Activated naive CD8-positive, alpha-beta T cell treated with anti-CD3 and anti-CD28 coated beads, Interleukin-2, amount 50 U/mL, for 24 hours (primary cell): ENCODE measurements around the gene RRP1B.

ENCODE experiments used
- ATAC-seq: fragments of 150-1000 bp; cut with Tn5 transposase; one replicate; pipeline ENCODE4 v1.10.0; 2021
- DNase-seq: peaks from one replicate; pipeline ENCODE4 v3.0.0; 2021
- H3K27ac Mint-ChIP-seq: one replicate; pipeline ENCODE4 v1.8.0; 2021; ENCODE audit warnings: mild to moderate bottlenecking, mixed read lengths
- H3K27me3 Mint-ChIP-seq: one replicate; pipeline ENCODE4 v1.8.0; 2021; ENCODE audit warnings: mixed read lengths
- H3K36me3 Mint-ChIP-seq: one replicate; pipeline ENCODE4 v1.8.0; 2021; ENCODE audit warnings: low read depth, mixed read lengths
- H3K4me1 Mint-ChIP-seq: one replicate; pipeline ENCODE4 v1.8.0; 2021; ENCODE audit warnings: mixed read lengths
- H3K4me3 Mint-ChIP-seq: one replicate; pipeline ENCODE4 v1.8.0; 2021; ENCODE audit warnings: mild to moderate bottlenecking, moderate library complexity, mixed read lengths
- H3K9me3 Mint-ChIP-seq: one replicate; pipeline ENCODE4 v1.8.0; 2021; ENCODE audit warnings: mixed read lengths

RRP1B gene

GRCh38 chr21:43652616-43653015 lies 6.7 kb upstream of the RRP1B start:
- Mint-ChIP-seq H3K27me3 (no peaks in the 10 kb centered on the region), H3K27ac (no peak overlapping the region), H3K9me3 (no peaks in the 10 kb centered on the region), H3K4me3 (no peak overlapping the region), H3K4me1 (no peaks in the 10 kb centered on the region), H3K36me3 (no peaks in the 10 kb centered on the region)
- ATAC-seq (no peak), DNase-seq (no peak)

GRCh38 chr21:43653626-43654025 lies 5.7 kb upstream of the RRP1B start:
- no peaks in the 10 kb centered on the region for H3K4me1 Mint-ChIP-seq
- H3K27ac Mint-ChIP-seq, result no peak overlapping the region
- H3K9me3 Mint-ChIP-seq, result no peaks in the 10 kb centered on the region

DNA sequence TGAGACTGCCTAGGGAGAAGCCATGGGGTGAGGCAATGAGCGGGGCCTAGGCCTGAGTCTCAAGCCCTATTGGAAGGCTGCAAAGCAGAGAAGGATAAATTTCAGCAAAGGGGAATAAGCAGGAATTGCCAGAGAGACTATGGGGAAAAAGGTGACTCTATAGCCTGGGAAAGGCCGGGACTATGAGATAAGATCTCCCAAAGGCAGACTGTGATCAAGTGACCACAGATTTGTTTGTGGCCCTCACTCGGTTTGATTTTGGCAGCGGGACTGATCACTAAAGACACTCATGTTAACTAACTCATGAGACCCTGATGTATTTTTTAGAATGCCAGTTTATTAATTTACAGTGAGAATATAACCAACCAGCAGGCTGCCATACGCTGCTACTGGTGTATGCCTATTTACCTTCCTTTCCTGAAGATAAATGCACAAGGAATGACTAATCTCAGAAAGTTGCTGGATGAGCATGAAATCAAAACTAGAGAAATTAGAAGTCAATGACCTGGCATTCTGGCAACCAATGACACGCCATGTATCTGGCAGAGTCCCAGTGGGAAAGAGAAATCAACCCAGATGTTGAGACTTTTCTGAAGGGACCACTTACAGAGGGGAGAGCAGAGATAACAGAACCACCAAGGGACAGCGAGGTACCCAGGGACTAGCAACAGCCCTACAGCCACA lies 4.4 kb upstream of the RRP1B start:
- peaks cover 8% of the 10 kb centered on the region for H3K4me1 Mint-ChIP-seq
- DNase-seq, result no peak
- H3K9me3 Mint-ChIP-seq, result no peaks in the 10 kb centered on the region
- no peak overlapping the region for H3K4me3 Mint-ChIP-seq
- ATAC-seq, result no peak
- no peaks in the 10 kb centered on the region for H3K27me3 Mint-ChIP-seq
- no peak overlapping the region for H3K27ac Mint-ChIP-seq
- peaks cover 1% of the 10 kb centered on the region for H3K36me3 Mint-ChIP-seq

More at GRCh38 chr21:43653626-43654025, 5.7 kb upstream of the RRP1B start:
- no peak overlapping the region for H3K4me3 Mint-ChIP-seq
- no peaks in the 10 kb centered on the region for H3K27me3 Mint-ChIP-seq
- ATAC-seq, result no peak
- no peak for DNase-seq
- no peaks in the 10 kb centered on the region for H3K36me3 Mint-ChIP-seq

DNA sequence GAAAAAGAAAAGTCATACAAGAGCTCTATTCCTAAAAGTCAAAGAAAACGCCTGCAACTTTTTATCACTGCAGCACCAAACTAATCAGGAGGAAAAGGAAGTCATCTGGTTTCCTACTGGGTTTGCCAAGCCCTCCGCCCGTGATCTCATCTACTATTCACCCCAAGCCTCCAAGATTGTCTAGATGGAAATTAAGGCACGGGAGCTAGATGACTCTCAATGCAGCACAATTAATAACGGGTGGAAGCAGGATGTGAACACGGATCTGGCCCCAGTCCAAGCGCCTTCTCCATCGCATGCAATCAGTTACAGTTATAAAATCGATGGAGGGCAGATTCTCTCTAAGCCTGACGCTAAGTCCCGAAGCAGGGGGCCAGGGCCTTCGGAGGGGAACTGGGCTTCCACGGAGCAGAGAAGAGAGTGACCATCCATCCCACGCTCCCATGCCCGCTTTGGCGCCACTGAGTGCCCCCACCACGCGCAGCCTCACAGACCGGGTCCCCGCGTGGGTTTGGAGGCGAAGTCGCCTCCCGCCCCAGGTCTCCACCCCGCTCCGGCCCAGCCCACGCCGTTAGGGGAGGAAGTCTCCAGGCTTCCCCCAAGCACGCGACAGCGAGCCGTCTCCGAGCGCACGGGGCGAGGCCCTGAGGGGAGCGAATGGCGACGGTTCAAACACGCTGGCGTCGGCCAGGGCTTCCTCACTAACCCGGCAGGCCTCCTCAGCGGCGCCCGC lies 1.8 kb upstream of the RRP1B start:
- Mint-ChIP-seq H3K27ac (no peak overlapping the region), H3K4me1 (peaks cover 30% of the 10 kb centered on the region), H3K9me3 (no peaks in the 10 kb centered on the region), H3K27me3 (no peaks in the 10 kb centered on the region), H3K36me3 (peaks cover 24% of the 10 kb centered on the region), H3K4me3 (no peak overlapping the region)
- ATAC-seq, result no peak
- DNase-seq, result no peak

GRCh38 chr21:43658088-43658741 lies 1.1 kb upstream of the RRP1B start:
- peaks cover 31% of the 10 kb centered on the region for H3K36me3 Mint-ChIP-seq
- peak overlapping the region; percentile 20 for H3K4me3 Mint-ChIP-seq
- H3K4me1 Mint-ChIP-seq, result peaks cover 37% of the 10 kb centered on the region
- no peaks in the 10 kb centered on the region for H3K27me3 Mint-ChIP-seq
- no peak overlapping the region for H3K27ac Mint-ChIP-seq
- DNase-seq (no peak), ATAC-seq (no peak)
- H3K9me3 Mint-ChIP-seq, result no peaks in the 10 kb centered on the region

- ATAC-seq (no peak), DNase-seq (no peak)
- H3K4me1 Mint-ChIP-seq, result peaks cover 40% of the 10 kb centered on the region
- peak overlapping the region; percentile 93 for H3K4me3 Mint-ChIP-seq
- no peaks in the 10 kb centered on the region for H3K9me3 Mint-ChIP-seq
- H3K36me3 Mint-ChIP-seq, result peaks cover 35% of the 10 kb centered on the region
- peak overlapping the region; percentile 91 for H3K27ac Mint-ChIP-seq
- no peaks in the 10 kb centered on the region for H3K27me3 Mint-ChIP-seq
Measured at GRCh38 chr21:43658769-43659135, 608 bp upstream of the RRP1B start.

DNA sequence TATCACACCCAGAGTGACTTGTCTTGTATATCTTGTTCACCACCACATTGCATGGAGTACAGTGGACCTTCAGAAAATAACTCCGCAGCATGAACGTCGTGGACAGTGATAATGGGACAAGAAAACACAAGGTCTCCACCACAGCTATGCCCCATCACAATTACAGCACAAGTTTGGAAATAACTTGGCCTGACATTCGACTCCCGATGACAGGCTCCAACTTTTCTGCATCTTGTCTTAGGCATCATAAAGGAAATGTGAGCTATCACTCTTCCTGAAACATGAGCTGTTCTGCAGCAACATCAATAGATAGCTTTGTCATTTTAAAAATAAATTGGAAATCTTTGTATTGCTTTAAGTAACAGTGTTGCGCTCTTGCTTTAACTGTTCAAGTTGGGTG lies 2.9 kb downstream of the RRP1B start:
- DNase-seq (no peak), ATAC-seq (no peak)
- H3K27ac Mint-ChIP-seq, result peak overlapping the region; percentile 32
- H3K4me3 Mint-ChIP-seq, result peak overlapping the region; percentile 93
- peaks cover 65% of the 10 kb centered on the region for H3K36me3 Mint-ChIP-seq
- peaks cover 66% of the 10 kb centered on the region for H3K4me1 Mint-ChIP-seq
- no peaks in the 10 kb centered on the region for H3K9me3 Mint-ChIP-seq
- H3K27me3 Mint-ChIP-seq, result no peaks in the 10 kb centered on the region

DNA sequence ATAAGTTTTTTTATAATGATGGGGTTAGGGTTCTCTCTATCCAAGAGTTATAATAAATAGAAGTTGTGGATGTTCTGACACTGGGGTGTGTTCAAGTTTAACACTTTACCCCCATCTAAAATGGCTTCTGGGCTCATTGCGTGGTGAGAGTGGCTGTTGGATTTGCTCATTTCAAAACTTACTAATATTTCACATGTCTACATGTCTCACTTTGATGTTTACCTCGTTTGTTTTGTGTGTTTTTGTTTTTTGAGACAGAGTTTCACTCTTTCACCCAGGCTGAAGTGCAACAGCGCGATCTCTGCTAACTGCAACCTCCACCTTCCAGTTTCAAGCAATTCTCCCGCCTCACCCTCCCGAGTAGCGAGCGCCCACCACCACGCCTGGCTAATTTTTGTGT lies 3.7 kb downstream of the RRP1B start:
- H3K27ac Mint-ChIP-seq, result no peak overlapping the region
- no peaks in the 10 kb centered on the region for H3K9me3 Mint-ChIP-seq
- no peak for DNase-seq
- peaks cover 71% of the 10 kb centered on the region for H3K4me1 Mint-ChIP-seq
- no peak for ATAC-seq
- peaks cover 68% of the 10 kb centered on the region for H3K36me3 Mint-ChIP-seq
- H3K4me3 Mint-ChIP-seq, result no peak overlapping the region
- no peaks in the 10 kb centered on the region for H3K27me3 Mint-ChIP-seq

DNA sequence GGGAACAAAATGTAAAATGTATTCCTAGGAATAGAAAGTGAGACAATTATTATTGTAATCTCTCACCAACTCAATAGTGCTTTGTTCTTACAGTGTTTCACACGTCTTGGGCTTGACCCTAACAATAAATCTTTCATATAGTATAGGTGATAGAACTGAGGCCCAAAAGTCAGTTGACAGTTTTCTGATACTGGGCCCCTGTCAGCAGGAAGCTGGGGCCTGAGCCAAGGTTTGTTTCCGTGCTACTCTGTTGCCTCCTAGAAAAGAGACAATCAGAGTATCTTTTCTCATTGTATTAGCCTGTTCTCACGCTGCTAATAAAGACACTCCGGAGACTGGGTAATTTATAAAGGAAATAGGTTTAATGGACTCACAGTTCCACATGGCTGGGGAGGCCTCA lies 5.0 kb downstream of the RRP1B start:
- Mint-ChIP-seq H3K36me3 (peaks cover 70% of the 10 kb centered on the region), H3K9me3 (no peaks in the 10 kb centered on the region), H3K27me3 (no peaks in the 10 kb centered on the region), H3K4me1 (peaks cover 66% of the 10 kb centered on the region), H3K27ac (no peak overlapping the region), H3K4me3 (no peak overlapping the region)
- no peak for DNase-seq
- ATAC-seq, result no peak

DNA sequence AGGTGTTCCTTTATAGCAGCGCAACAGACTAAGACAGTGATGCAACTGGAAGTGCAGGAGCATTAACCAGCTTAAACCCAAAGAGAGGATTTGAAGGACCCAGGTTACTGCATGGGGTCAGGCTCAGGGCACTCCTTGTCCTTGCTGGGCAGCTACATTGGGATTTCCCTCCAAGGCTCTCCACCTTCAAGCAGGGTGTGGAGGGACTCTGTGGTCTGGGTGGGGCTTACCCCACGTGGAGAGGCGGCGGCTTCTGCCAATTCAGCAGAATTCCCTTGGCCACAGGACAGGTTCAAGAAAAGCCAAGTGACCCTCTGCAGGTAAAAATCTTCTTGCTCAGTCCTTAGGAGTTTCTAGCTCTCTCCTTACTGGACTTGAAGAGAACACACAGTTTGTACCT lies 6.5 kb downstream of the RRP1B start:
- Mint-ChIP-seq H3K9me3 (no peaks in the 10 kb centered on the region), H3K4me1 (peaks cover 61% of the 10 kb centered on the region), H3K27me3 (no peaks in the 10 kb centered on the region), H3K27ac (peak overlapping the region; percentile 37), H3K4me3 (no peak overlapping the region), H3K36me3 (peaks cover 72% of the 10 kb centered on the region)
- DNase-seq, result no peak
- no peak for ATAC-seq

DNA sequence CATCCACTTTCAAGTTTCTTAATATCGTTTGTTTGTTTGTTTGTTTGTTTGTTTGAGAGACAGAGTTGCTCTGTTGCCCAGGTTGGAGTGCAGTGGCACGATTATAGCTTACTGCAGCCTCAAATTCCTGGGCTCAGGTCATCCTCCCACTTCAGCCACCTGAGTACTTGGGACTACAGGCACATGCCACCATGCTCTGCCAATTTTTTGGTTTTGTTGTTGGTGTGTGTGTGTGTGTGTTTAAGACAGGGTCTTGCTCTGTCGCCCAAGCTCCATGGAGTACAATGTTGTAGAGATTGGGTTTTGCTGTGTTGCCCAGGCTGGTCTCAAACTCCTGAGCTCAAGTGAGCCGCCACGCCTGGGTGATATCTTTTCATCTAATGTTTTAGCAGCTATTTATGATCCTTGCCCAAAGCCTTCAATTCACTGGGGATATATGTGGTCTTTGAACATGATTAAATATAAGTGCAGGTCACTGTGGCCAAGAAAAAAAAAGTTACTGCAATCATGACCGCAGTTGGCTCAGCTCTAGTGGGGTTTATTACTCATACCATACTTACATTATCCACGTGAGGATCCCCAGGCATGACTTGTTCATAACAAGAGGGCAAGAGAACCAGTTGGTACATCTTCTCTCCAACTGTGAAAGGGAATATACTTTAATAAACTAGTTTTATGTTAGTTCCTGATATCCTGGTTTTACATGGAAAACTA lies 8.0 kb downstream of the RRP1B start:
- Mint-ChIP-seq H3K9me3 (no peaks in the 10 kb centered on the region), H3K4me3 (no peak overlapping the region), H3K27me3 (no peaks in the 10 kb centered on the region), H3K4me1 (peaks cover 47% of the 10 kb centered on the region), H3K36me3 (peaks cover 67% of the 10 kb centered on the region), H3K27ac (peak overlapping the region; percentile 61)
- DNase-seq, result no peak
- peak; percentile 91 for ATAC-seq

- Mint-ChIP-seq H3K4me3 (no peak overlapping the region), H3K27ac (peak overlapping the region; percentile 37), H3K9me3 (no peaks in the 10 kb centered on the region), H3K36me3 (peaks cover 61% of the 10 kb centered on the region), H3K27me3 (no peaks in the 10 kb centered on the region), H3K4me1 (peaks cover 25% of the 10 kb centered on the region)
- no peak for ATAC-seq
- DNase-seq, result no peak
Measured at GRCh38 chr21:43669828-43670605, 10.7 kb downstream of the RRP1B start.

GRCh38 chr21:43675871-43676270 lies 16.5 kb downstream of the RRP1B start:
- no peak for ATAC-seq
- H3K4me1 Mint-ChIP-seq, result no peaks in the 10 kb centered on the region
- no peak for DNase-seq
- no peaks in the 10 kb centered on the region for H3K27me3 Mint-ChIP-seq
- no peak overlapping the region for H3K27ac Mint-ChIP-seq
- no peak overlapping the region for H3K4me3 Mint-ChIP-seq
- peaks cover 70% of the 10 kb centered on the region for H3K36me3 Mint-ChIP-seq
- H3K9me3 Mint-ChIP-seq, result no peaks in the 10 kb centered on the region

DNA sequence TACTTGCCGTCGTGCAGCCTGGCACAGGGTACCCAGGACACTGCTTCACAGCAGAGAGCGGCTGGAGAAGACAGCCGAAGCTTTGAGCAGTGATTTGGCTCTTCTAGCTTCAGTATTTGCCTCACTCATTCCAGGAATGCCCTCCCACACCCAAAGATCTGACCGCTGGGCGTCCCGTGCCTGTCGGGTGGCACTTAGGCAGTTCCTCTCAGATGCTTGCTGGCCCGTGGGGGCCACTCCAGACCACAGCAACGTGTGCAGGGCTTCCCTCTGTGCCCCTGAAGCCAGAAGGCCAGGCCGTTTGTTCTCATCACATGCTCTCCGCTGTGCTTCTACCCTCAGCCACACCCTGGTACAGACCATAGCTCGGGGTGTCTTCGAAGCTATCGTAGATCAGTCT lies 17.0 kb downstream of the RRP1B start:
- DNase-seq (no peak), ATAC-seq (no peak)
- peaks cover 74% of the 10 kb centered on the region for H3K36me3 Mint-ChIP-seq
- H3K4me3 Mint-ChIP-seq, result no peak overlapping the region
- no peak overlapping the region for H3K27ac Mint-ChIP-seq
- no peaks in the 10 kb centered on the region for H3K4me1 Mint-ChIP-seq
- no peaks in the 10 kb centered on the region for H3K27me3 Mint-ChIP-seq
- H3K9me3 Mint-ChIP-seq, result no peaks in the 10 kb centered on the region
